ENCODE measurements around the gene CLDN24.

GRCh38 chr4:183352546-183352945 is 30.3 kb upstream of the CLDN24 start:
- TF ChIP-seq CTCF (IDR thresholded peaks at IDR 0.05) (no peak), POLR2AphosphoS5 (IDR thresholded peaks at IDR 0.05) (no peak), POLR2A (IDR thresholded peaks at IDR 0.05) (no peak)

Data from stomach (tissue), 4 donors.